Caco-2 (cell line): ENCODE data around the gene PHF21A. TPM values are rescaled to one million over a fixed set of nuclear protein-coding genes. Genes with fewer than 3 reads are reported as not detected.

ENCODE experiments used
- BruUV-seq: library from RNA; stranded (reverse); fragments of 400-500 nt; replicated peaks from 2 replicates; lab custom pipeline; 2021; lab: Mats Ljungman, UMichigan
- CTCF ChIA-PET: fragments of 300-600 bp; sonication (Branson Sonifier 250); formaldehyde crosslinking; loops from one replicate; lab custom pipeline; 2022; ENCODE audit warnings: antibody characterized with exemption; lab: Charles Lee
- POLR2A ChIA-PET: fragments of 300-600 bp; sonication (Branson Sonifier 250); formaldehyde crosslinking; loops from one replicate; lab custom pipeline; 2022; ENCODE audit warnings: antibody characterized with exemption; lab: Charles Lee
- DNase-seq, 2 experiments: peaks; one replicate each; pipeline versions ENCODE4 v3.0.0 to v3.0.0-alpha.2; 2020 to 2022
- H3K27me3 ChIP-seq: replicated peaks from 2 replicates; pipeline ENCODE4 v1.6.0; 2011; ENCODE audit warnings: low read length; ENCODE audit not compliant: control insufficient read depth, insufficient read depth
- H3K36me3 ChIP-seq: 2 replicates; pipeline ENCODE4 v1.5.1; 2011; ENCODE audit warnings: low read length; ENCODE audit not compliant: control insufficient read depth, insufficient read depth
- H3K4me1 ChIP-seq: fragments of 250-450 bp; sonication (Bioruptor Pico); 2 replicates; pipeline ENCODE4 v1.5.1; 2020; ENCODE audit warnings: mild to moderate bottlenecking
- H3K4me3 ChIP-seq: 2 replicates; pipeline ENCODE4 v1.5.1; 2011; ENCODE audit warnings: low read depth, mild to moderate bottlenecking, control low read depth, low read length
- H3K9me3 ChIP-seq: fragments of 250-450 bp; sonication (Bioruptor Pico); 2 replicates; pipeline ENCODE4 v1.5.1; 2020; ENCODE audit warnings: mild to moderate bottlenecking, moderate library complexity
- H3K27ac Mint-ChIP-seq: one replicate; pipeline ENCODE4 v1.8.0; 2022; ENCODE audit warnings: mixed read lengths; ENCODE audit not compliant: unreplicated experiment
- H3K27me3 Mint-ChIP-seq: one replicate; pipeline ENCODE4 v1.8.0; 2022; ENCODE audit warnings: mixed read lengths; ENCODE audit not compliant: insufficient read depth, unreplicated experiment
- H3K36me3 Mint-ChIP-seq: one replicate; pipeline ENCODE4 v1.8.0; 2022; ENCODE audit warnings: mild to moderate bottlenecking, mixed read lengths; ENCODE audit not compliant: insufficient read depth, unreplicated experiment
- H3K4me1 Mint-ChIP-seq: one replicate; pipeline ENCODE4 v1.8.0; 2022; ENCODE audit warnings: low read depth, mixed read lengths; ENCODE audit not compliant: unreplicated experiment
- H3K4me3 Mint-ChIP-seq: one replicate; pipeline ENCODE4 v1.8.0; 2022; ENCODE audit warnings: mild to moderate bottlenecking, moderate library complexity, mixed read lengths; ENCODE audit not compliant: unreplicated experiment
- H3K9me3 Mint-ChIP-seq: one replicate; pipeline ENCODE4 v1.8.0; 2022; ENCODE audit warnings: mixed read lengths; ENCODE audit not compliant: unreplicated experiment
- CTCF ChIP-seq, 2 experiments: fragments of 200-600 bp in 1 of 2; IDR thresholded peaks; 1 replicate in 1 of 2; 2 replicates in 1 of 2; pipeline versions ENCODE4 v1.5.1 to v1.8.0; 2011 to 2022; ENCODE audit warnings: antibody characterized with exemption in 1 of 2, control low read depth in 1 of 2, inconsistent platforms in 1 of 2, low read depth in 1 of 2, low read length in 1 of 2, mild to moderate bottlenecking in 1 of 2, moderate library complexity in 1 of 2; ENCODE audit not compliant: insufficient read depth in 1 of 2, severe bottlenecking in 1 of 2, unreplicated experiment in 1 of 2
- intact Hi-C: fragments of 100-400 bp; cut with micrococcal nuclease; formaldehyde crosslinking; loops from one replicate; pipeline ENCODE4 v1.10.0; 2022; ENCODE audit not compliant: unreplicated experiment
- total RNA-seq: library from RNA; stranded (reverse); gene quantifications from 2 replicates; pipeline ENCODE4 v1.2.3, GENCODE V29; 2022

The PHF21A gene
- total RNA-seq, 1 experiment from 2014 or later = 20.0 TPM

DNA sequence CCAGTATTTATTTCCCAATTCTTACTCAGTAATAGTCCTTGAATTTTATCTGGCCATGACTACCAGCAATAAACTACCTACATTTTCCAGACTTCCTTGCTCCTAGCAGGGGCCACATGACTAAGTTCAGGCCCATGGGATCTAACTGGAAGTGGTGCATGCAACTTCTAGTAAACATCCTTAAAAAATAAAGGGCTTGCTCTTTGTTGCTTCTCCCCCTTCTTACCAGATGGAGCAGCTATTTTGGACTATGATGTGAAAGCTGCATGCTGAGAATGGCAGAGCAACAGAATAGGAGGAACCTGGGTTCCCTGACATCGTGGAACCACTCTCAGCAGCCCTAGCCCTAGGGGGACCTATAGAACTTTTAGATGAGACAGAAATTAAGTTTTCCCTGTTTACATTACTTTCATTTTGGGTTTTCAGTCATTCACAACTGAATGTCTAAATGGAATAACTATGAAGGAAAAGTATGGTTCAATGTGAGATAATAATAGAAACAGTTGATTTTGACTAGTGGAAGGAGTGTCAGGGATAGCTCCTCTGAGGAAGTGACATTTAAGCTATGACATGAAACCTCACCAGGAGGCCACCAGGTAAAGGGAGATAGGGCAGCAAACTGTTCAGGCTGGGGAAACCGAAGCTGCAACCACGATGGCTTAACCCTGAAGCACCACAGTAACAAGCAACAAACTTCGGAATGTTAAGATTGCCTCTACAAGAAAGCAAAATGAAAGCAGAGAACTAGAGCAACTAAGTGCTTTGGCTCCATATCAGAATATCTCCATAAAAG is 48.9 kb downstream of the PHF21A start:
- Mint-ChIP-seq H3K36me3 (no peaks in the 10 kb centered on the region), H3K27ac (no peak overlapping the region), H3K4me1 (no peaks in the 10 kb centered on the region), H3K4me3 (no peak overlapping the region), H3K27me3 (no peaks in the 10 kb centered on the region), H3K9me3 (no peaks in the 10 kb centered on the region)
- Histone ChIP-seq H3K27me3 (no peaks in the 10 kb centered on the region), H3K4me3 (no peak overlapping the region), H3K36me3 (no peaks in the 10 kb centered on the region), H3K9me3 (no peaks in the 10 kb centered on the region), H3K4me1 (no peaks in the 10 kb centered on the region)
- intact Hi-C loops = no loop called here
- no peak for DNase-seq
- ChIA-PET CTCF (no interaction called here), POLR2A (no interaction called here)
- no TSS peak for BruUV-seq
- no peak for TF ChIP-seq CTCF (IDR thresholded peaks at IDR 0.05; ENCODE audit: insufficient read depth in 1 of 2, low read depth in 1 of 2, low read length in 1 of 2, severe bottlenecking in 1 of 2, unreplicated experiment in 1 of 2)

- Mint-ChIP-seq H3K4me1 (no peaks in the 10 kb centered on the region), H3K9me3 (no peaks in the 10 kb centered on the region), H3K27me3 (no peaks in the 10 kb centered on the region), H3K36me3 (no peaks in the 10 kb centered on the region), H3K27ac (no peak overlapping the region), H3K4me3 (no peak overlapping the region)
- no peaks in the 10 kb centered on the region for H3K9me3 ChIP-seq
- no peak for DNase-seq
- no peaks in the 10 kb centered on the region for H3K4me1 ChIP-seq
- no peak for TF ChIP-seq CTCF (IDR thresholded peaks at IDR 0.05; ENCODE audit: insufficient read depth in 1 of 2, low read depth in 1 of 2, low read length in 1 of 2, severe bottlenecking in 1 of 2, unreplicated experiment in 1 of 2)
- POLR2A ChIA-PET = no interaction called here
- H3K27me3 ChIP-seq = no peaks in the 10 kb centered on the region
- no peaks in the 10 kb centered on the region for H3K36me3 ChIP-seq
- intact Hi-C loops = no loop called here
- BruUV-seq = no TSS peak
- CTCF ChIA-PET = no interaction called here
- no peak overlapping the region for H3K4me3 ChIP-seq
Observed at GRCh38 chr11:46071091-46071490, 50.2 kb downstream of the PHF21A start.

GRCh38 chr11:46069595-46069994 is 51.7 kb downstream of the PHF21A start:
- no peak for DNase-seq
- Mint-ChIP-seq H3K27me3 (no peaks in the 10 kb centered on the region), H3K4me3 (no peak overlapping the region), H3K4me1 (no peaks in the 10 kb centered on the region), H3K27ac (no peak overlapping the region), H3K9me3 (no peaks in the 10 kb centered on the region), H3K36me3 (peaks cover 6% of the 10 kb centered on the region)
- POLR2A ChIA-PET = no interaction called here
- intact Hi-C loops = no loop called here
- Histone ChIP-seq H3K4me1 (no peaks in the 10 kb centered on the region), H3K9me3 (no peaks in the 10 kb centered on the region), H3K4me3 (no peak overlapping the region), H3K36me3 (no peaks in the 10 kb centered on the region), H3K27me3 (no peaks in the 10 kb centered on the region)
- no peak for TF ChIP-seq CTCF (IDR thresholded peaks at IDR 0.05; ENCODE audit: insufficient read depth in 1 of 2, low read depth in 1 of 2, low read length in 1 of 2, severe bottlenecking in 1 of 2, unreplicated experiment in 1 of 2)
- BruUV-seq = no TSS peak
- CTCF ChIA-PET = no interaction called here
